Caco-2 (cell line): ENCODE data around the gene THEM5. TPM values are rescaled to one million over a fixed set of nuclear protein-coding genes. Genes with fewer than 3 reads are reported as not detected.
A peak's percentile ranks its signal among the peaks of the same experiment; 100 is the strongest.

ENCODE experiments used
- BruUV-seq: library from RNA; stranded (reverse); fragments of 400-500 nt; replicated peaks from 2 replicates; lab custom pipeline; 2021; lab: Mats Ljungman, UMichigan
- CTCF ChIA-PET: fragments of 300-600 bp; sonication (Branson Sonifier 250); formaldehyde crosslinking; loops from one replicate; lab custom pipeline; 2022; ENCODE audit warnings: antibody characterized with exemption; lab: Charles Lee
- POLR2A ChIA-PET: fragments of 300-600 bp; sonication (Branson Sonifier 250); formaldehyde crosslinking; loops from one replicate; lab custom pipeline; 2022; ENCODE audit warnings: antibody characterized with exemption; lab: Charles Lee
- DNase-seq, 2 experiments: peaks; one replicate each; pipeline versions ENCODE4 v3.0.0 to v3.0.0-alpha.2; 2020 to 2022
- H3K27me3 ChIP-seq: replicated peaks from 2 replicates; pipeline ENCODE4 v1.6.0; 2011; ENCODE audit warnings: low read length; ENCODE audit not compliant: control insufficient read depth, insufficient read depth
- H3K36me3 ChIP-seq: 2 replicates; pipeline ENCODE4 v1.5.1; 2011; ENCODE audit warnings: low read length; ENCODE audit not compliant: control insufficient read depth, insufficient read depth
- H3K4me1 ChIP-seq: fragments of 250-450 bp; sonication (Bioruptor Pico); 2 replicates; pipeline ENCODE4 v1.5.1; 2020; ENCODE audit warnings: mild to moderate bottlenecking
- H3K4me3 ChIP-seq: 2 replicates; pipeline ENCODE4 v1.5.1; 2011; ENCODE audit warnings: low read depth, mild to moderate bottlenecking, control low read depth, low read length
- H3K9me3 ChIP-seq: fragments of 250-450 bp; sonication (Bioruptor Pico); 2 replicates; pipeline ENCODE4 v1.5.1; 2020; ENCODE audit warnings: mild to moderate bottlenecking, moderate library complexity
- H3K27ac Mint-ChIP-seq: one replicate; pipeline ENCODE4 v1.8.0; 2022; ENCODE audit warnings: mixed read lengths; ENCODE audit not compliant: unreplicated experiment
- H3K27me3 Mint-ChIP-seq: one replicate; pipeline ENCODE4 v1.8.0; 2022; ENCODE audit warnings: mixed read lengths; ENCODE audit not compliant: insufficient read depth, unreplicated experiment
- H3K36me3 Mint-ChIP-seq: one replicate; pipeline ENCODE4 v1.8.0; 2022; ENCODE audit warnings: mild to moderate bottlenecking, mixed read lengths; ENCODE audit not compliant: insufficient read depth, unreplicated experiment
- H3K4me1 Mint-ChIP-seq: one replicate; pipeline ENCODE4 v1.8.0; 2022; ENCODE audit warnings: low read depth, mixed read lengths; ENCODE audit not compliant: unreplicated experiment
- H3K4me3 Mint-ChIP-seq: one replicate; pipeline ENCODE4 v1.8.0; 2022; ENCODE audit warnings: mild to moderate bottlenecking, moderate library complexity, mixed read lengths; ENCODE audit not compliant: unreplicated experiment
- H3K9me3 Mint-ChIP-seq: one replicate; pipeline ENCODE4 v1.8.0; 2022; ENCODE audit warnings: mixed read lengths; ENCODE audit not compliant: unreplicated experiment
- intact Hi-C: fragments of 100-400 bp; cut with micrococcal nuclease; formaldehyde crosslinking; loops from one replicate; pipeline ENCODE4 v1.10.0; 2022; ENCODE audit not compliant: unreplicated experiment
- total RNA-seq: library from RNA; stranded (reverse); gene quantifications from 2 replicates; pipeline ENCODE4 v1.2.3, GENCODE V29; 2022
- TF ChIP-seq, protein P1 (sequence below), 2 experiments: fragments of 200-600 bp in 1 of 2; IDR thresholded peaks; 1 replicate in 1 of 2; 2 replicates in 1 of 2; pipeline versions ENCODE4 v1.5.1 to v1.8.0; 2011 to 2022; ENCODE audit warnings: antibody characterized with exemption in 1 of 2, control low read depth in 1 of 2, inconsistent platforms in 1 of 2, low read depth in 1 of 2, low read length in 1 of 2, mild to moderate bottlenecking in 1 of 2, moderate library complexity in 1 of 2; ENCODE audit not compliant: insufficient read depth in 1 of 2, severe bottlenecking in 1 of 2, unreplicated experiment in 1 of 2

THEM5 gene
- total RNA-seq, 1 experiment from 2014 or later, result not detected

DNA sequence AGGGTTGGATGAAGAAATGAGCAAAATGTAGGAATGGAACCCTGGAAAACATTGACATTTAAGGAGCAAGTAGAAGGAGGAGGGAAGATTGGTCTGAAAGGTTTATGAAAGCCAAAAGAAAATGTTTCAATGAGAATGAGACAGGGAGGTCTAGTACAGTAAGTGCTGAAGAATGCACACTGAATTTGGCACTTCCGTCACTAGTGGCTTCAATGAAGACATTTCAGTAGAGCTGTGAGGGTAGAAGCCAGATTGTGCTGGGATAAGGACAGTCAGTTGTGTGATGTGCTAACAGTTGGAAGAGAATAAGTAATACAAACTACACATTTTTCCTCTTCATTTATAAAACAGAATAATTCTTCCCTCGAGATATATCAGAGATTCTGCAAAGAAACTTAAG lies 38.7 kb upstream of the THEM5 start:
- H3K27ac Mint-ChIP-seq, result no peak overlapping the region
- H3K9me3 Mint-ChIP-seq, result no peaks in the 10 kb centered on the region
- H3K4me1 Mint-ChIP-seq, result peaks cover 6% of the 10 kb centered on the region
- CTCF ChIA-PET, result no interaction called here
- intact Hi-C loops, result no loop called here
- no peak overlapping the region for H3K4me3 Mint-ChIP-seq
- no peaks in the 10 kb centered on the region for H3K9me3 ChIP-seq
- H3K27me3 ChIP-seq, result no peaks in the 10 kb centered on the region
- BruUV-seq, result no TSS peak
- no peak for DNase-seq
- POLR2A ChIA-PET, result no interaction called here
- H3K36me3 Mint-ChIP-seq, result no peaks in the 10 kb centered on the region
- H3K27me3 Mint-ChIP-seq, result no peaks in the 10 kb centered on the region
- no peaks in the 10 kb centered on the region for H3K4me1 ChIP-seq
- TF ChIP-seq, protein P1, sequence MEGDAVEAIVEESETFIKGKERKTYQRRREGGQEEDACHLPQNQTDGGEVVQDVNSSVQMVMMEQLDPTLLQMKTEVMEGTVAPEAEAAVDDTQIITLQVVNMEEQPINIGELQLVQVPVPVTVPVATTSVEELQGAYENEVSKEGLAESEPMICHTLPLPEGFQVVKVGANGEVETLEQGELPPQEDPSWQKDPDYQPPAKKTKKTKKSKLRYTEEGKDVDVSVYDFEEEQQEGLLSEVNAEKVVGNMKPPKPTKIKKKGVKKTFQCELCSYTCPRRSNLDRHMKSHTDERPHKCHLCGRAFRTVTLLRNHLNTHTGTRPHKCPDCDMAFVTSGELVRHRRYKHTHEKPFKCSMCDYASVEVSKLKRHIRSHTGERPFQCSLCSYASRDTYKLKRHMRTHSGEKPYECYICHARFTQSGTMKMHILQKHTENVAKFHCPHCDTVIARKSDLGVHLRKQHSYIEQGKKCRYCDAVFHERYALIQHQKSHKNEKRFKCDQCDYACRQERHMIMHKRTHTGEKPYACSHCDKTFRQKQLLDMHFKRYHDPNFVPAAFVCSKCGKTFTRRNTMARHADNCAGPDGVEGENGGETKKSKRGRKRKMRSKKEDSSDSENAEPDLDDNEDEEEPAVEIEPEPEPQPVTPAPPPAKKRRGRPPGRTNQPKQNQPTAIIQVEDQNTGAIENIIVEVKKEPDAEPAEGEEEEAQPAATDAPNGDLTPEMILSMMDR (IDR thresholded peaks at IDR 0.05; ENCODE audit: insufficient read depth in 1 of 2, low read depth in 1 of 2, low read length in 1 of 2, severe bottlenecking in 1 of 2, unreplicated experiment in 1 of 2), result no peak
- no peak overlapping the region for H3K4me3 ChIP-seq
- no peaks in the 10 kb centered on the region for H3K36me3 ChIP-seq

DNA sequence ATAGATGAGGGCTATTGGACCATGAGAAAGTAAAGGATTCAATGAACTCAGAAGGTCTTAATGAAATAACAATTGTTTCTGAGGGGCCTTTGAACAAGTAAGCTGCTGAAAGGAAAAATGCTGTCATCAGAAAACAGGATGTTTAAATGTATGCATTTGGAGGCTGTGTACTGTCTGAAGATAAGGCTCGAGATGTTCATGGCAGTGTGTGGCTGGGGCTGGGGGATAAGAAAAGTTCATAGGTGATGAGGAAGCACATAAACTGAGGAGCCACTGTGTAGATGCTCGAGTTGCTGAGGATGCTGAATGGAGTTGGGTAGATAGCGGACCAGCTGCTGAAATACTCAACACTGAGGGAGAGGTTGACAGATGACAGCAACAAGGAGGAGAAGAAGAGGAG lies 38.0 kb upstream of the THEM5 start:
- Histone ChIP-seq H3K4me1 (no peaks in the 10 kb centered on the region), H3K27me3 (no peaks in the 10 kb centered on the region), H3K4me3 (no peak overlapping the region), H3K36me3 (no peaks in the 10 kb centered on the region), H3K9me3 (peaks cover 3% of the 10 kb centered on the region; the same call in 1 of the 2 replicates)
- H3K4me1 Mint-ChIP-seq, result peaks cover 6% of the 10 kb centered on the region
- DNase-seq, result no peak
- H3K36me3 Mint-ChIP-seq, result no peaks in the 10 kb centered on the region
- no peaks in the 10 kb centered on the region for H3K9me3 Mint-ChIP-seq
- CTCF ChIA-PET, result no interaction called here
- no peak overlapping the region for H3K4me3 Mint-ChIP-seq
- TF ChIP-seq, protein P1 (IDR thresholded peaks at IDR 0.05; ENCODE audit: insufficient read depth in 1 of 2, low read depth in 1 of 2, low read length in 1 of 2, severe bottlenecking in 1 of 2, unreplicated experiment in 1 of 2), result no peak
- no peaks in the 10 kb centered on the region for H3K27me3 Mint-ChIP-seq
- no peak overlapping the region for H3K27ac Mint-ChIP-seq
- intact Hi-C loops, result no loop called here
- no TSS peak for BruUV-seq
- POLR2A ChIA-PET, result no interaction called here

DNA sequence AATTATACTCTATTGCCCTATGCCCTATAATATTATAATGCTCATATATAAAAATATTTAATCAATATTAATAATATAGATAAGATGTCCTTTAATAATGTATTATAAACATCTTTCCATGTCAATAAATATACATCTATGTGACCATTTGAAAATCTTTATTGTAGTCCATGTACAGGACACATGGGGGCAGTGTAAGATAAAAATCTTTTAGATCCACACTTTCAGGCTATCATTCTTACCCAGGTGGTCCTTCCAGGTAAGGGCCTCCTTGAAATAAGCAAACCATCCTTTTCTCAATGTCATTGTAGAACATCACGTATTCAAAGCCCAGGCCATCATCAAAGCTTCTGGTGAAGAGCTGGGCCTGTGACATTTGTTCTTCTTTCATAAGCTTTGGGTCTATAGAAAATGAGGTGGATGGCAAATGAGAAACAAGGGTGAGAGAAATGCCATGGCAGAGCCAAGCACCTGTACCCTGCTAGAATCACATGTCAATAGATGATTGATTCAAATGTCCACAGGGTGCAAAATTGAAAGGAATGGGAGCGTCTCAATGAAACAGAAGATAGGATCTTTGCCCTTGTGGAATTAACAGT lies 35.6 kb upstream of the THEM5 start:
- H3K27me3 ChIP-seq, result no peaks in the 10 kb centered on the region
- no peaks in the 10 kb centered on the region for H3K36me3 Mint-ChIP-seq
- H3K9me3 ChIP-seq, result peaks cover 3% of the 10 kb centered on the region; the same call in 1 of the 2 replicates
- DNase-seq, result peak in 1 of 2 experiments; percentile 20
- H3K4me3 ChIP-seq, result no peak overlapping the region
- intact Hi-C loops, result loop anchor here (1.0 to 10.0 kb wide), 3 partner anchors 46 to 112 kb away; no protein-coding TSS in a partner anchor
- POLR2A ChIA-PET, result no interaction called here
- H3K27ac Mint-ChIP-seq, result no peak overlapping the region
- H3K27me3 Mint-ChIP-seq, result no peaks in the 10 kb centered on the region
- no peaks in the 10 kb centered on the region for H3K4me1 ChIP-seq
- no peaks in the 10 kb centered on the region for H3K9me3 Mint-ChIP-seq
- CTCF ChIA-PET, result interaction anchor here (2.2 kb wide), 1 partner anchor 113 kb away, joined by 6 read pairs; no protein-coding TSS in a partner anchor
- H3K4me3 Mint-ChIP-seq, result no peak overlapping the region
- no TSS peak for BruUV-seq
- TF ChIP-seq, protein P1 (IDR thresholded peaks at IDR 0.05; ENCODE audit: insufficient read depth in 1 of 2, low read depth in 1 of 2, low read length in 1 of 2, severe bottlenecking in 1 of 2, unreplicated experiment in 1 of 2), result peak; percentile 38 to 53
- no peaks in the 10 kb centered on the region for H3K36me3 ChIP-seq
- H3K4me1 Mint-ChIP-seq, result peaks cover 6% of the 10 kb centered on the region
